Measurements from ENCODE around the gene SYNPO2.
A peak's percentile ranks its signal among the peaks of the same experiment; 100 is the strongest.
"Not testable (repeated sequence)": the region's sequence is repeated elsewhere in the genome, so short reads cannot be mapped to it uniquely, and the experiment has no call there.

Gene SYNPO2

DNA sequence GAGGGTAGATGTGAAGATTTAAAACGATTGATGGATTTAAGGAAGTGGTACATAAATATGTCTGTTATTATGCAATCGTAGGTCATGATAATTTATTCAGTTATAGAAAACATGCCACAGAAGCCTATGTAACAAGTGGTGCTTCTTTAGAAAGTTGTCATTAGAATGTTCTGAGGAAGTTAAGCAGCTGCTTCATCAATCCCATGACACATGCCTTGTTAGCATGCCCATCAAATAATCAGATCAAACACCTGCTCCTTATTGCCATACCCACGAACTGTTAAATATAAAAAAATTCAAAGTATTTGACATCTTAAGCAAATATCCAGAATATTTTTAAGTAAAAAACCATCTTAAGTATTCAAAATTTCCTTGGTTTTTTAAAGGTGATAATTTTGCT is 170.6 kb downstream of the SYNPO2 start:
- no peak for DNase-seq (ENCODE audit: low read depth in 2 of 2)

DNA sequence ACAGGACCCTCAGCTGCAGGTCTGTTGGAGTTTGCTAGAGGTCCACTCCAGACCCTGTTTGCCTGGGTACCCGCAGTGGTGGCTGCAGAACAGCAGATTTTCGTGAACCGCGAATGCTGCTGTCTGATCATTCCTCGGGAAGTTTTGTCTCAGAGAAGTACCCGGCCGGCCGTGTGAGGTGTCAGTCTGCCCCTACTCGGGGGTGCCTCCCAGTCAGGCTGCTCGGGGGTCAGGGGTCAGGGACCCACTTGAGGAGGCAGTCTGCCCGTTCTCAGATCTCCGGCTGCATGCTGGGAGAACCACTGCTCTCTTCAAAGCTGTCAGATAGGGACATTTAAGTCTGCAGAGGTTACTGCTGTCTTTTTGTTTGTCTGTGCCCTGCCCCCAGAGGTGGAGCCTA is 178.5 kb downstream of the SYNPO2 start:
- DNase-seq (ENCODE audit: low read depth in 2 of 2), result not testable (repeated sequence)

DNA sequence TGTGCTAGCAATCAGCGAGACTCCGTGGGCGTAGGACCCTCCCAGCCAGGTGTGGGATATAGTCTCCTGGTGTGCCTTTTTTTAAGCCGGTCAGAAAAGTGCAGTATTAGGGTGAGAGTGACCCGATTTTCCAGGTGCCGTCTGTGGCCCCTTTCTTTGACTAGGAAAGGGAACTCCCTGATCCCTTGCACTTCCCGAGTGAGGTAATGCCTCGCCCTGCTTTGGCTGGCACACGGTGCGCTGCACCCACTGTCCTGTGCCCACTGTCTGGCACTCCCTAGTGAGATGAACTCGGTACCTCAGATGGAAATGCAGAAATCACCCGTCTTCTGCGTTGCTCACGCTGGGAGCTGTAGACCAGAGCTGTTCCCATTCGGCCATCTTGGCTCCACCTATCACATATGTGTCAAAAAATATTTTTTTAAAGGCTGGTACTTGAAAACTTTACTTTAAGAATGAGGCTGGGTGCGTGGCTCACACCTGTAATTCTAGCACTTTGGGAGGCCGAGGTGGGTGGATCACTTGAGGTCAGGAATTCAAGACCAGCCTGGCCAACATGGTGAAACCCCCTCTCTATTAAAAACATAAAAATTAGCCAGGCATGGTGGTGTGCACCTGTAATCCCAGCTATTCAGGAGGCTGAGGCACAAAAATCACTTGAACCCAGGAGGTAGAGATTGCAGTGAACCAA is 179.2 kb downstream of the SYNPO2 start:
- not testable (repeated sequence) for DNase-seq (ENCODE audit: low read depth in 2 of 2)

- DNase-seq (ENCODE audit: low read depth in 2 of 2), result no peak
These were observed 179.9 kb downstream of the SYNPO2 start for GRCh38 chr4:119068529-119068962.

GRCh38 chr4:119070301-119070700 is 181.6 kb downstream of the SYNPO2 start:
- DNase-seq (ENCODE audit: low read depth in 2 of 2), result no peak

- no peak for DNase-seq (ENCODE audit: low read depth in 2 of 2)
These were observed 192.3 kb downstream of the SYNPO2 start for GRCh38 chr4:119080721-119081541.

DNA sequence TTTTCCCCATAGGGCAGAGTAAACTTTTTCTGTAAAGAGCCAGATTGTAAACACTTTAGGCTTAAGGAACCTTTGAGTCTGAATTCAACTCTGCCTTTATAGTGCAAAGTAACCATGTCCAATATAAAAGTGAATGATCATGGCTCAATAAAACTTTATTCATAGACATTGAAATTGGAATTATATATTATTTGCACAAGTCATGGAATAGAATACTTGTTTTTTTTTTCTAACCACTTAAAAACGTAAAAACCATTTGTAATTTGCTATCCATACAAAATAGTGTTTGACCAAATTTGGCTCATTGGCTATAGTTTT is 192.8 kb downstream of the SYNPO2 start:
- no peak for DNase-seq (ENCODE audit: low read depth in 2 of 2)

- no peak for DNase-seq (ENCODE audit: low read depth in 2 of 2)
These were observed 193.3 kb downstream of the SYNPO2 start for GRCh38 chr4:119081943-119082342.

GRCh38 chr4:119082661-119083060 is 194.0 kb downstream of the SYNPO2 start:
- no peak for DNase-seq (ENCODE audit: low read depth in 2 of 2)

GRCh38 chr4:119084513-119084912 is 195.9 kb downstream of the SYNPO2 start:
- no peak for DNase-seq (ENCODE audit: low read depth in 2 of 2)

DNA sequence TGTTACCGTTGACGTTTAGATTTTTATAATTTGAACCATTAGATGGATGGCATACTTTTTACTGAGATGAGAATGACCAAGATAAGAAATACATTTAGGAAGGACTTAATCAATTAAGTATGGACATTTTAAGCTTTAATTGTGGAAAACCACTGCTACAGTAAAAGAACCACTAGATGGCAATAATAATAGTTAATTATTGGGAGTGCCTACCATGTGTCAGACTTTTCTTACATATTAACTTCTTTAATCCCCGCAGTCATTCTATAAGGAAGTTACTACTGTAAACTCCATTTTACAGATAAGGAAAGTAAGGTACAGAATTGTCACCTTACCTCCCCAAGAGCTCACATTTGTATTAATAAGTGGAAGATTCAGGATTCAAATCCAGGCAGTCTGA is 198.5 kb downstream of the SYNPO2 start:
- no peak for DNase-seq (ENCODE audit: low read depth in 2 of 2)

- DNase-seq (ENCODE audit: low read depth in 2 of 2), result no peak
These were observed 199.0 kb downstream of the SYNPO2 start for GRCh38 chr4:119087656-119088055.

DNA sequence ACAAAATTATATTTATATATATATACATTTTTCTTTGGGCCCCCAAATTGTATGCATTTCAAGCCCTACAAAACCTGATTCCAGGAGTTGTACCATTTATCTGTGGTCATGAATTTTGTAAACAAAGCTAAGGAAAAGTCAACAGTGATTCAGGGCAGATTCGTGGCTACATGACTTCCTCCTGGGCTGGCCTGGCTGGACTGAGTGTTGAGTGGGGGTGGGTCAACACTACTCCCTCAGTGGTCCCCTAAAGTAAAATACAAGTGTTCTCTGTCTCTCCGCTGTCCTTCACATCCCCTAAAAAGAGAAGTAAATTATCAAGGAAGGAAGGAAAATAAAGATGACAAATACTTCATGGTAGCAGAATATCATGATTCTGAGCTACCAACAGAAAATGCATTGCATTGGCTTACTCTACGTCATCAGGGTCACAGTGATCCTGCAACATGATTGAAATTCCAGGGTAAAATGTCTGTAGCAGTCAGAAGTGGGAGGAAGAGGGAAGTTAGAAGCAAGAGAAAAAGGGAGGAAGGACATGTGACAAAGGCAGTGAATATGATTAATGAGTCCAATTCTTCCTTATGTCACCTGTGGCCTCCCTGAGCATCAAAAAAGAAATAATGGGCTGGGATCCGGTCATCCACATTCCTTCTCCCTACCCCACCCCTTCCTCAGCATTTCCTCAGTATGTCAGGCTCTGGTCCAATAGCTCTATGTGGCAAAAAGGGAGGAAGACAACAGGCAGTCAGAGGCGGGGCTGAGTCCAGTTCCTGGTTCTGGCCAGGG is 204.6 kb downstream of the SYNPO2 start:
- no peak for DNase-seq (ENCODE audit: low read depth in 2 of 2)

DNA sequence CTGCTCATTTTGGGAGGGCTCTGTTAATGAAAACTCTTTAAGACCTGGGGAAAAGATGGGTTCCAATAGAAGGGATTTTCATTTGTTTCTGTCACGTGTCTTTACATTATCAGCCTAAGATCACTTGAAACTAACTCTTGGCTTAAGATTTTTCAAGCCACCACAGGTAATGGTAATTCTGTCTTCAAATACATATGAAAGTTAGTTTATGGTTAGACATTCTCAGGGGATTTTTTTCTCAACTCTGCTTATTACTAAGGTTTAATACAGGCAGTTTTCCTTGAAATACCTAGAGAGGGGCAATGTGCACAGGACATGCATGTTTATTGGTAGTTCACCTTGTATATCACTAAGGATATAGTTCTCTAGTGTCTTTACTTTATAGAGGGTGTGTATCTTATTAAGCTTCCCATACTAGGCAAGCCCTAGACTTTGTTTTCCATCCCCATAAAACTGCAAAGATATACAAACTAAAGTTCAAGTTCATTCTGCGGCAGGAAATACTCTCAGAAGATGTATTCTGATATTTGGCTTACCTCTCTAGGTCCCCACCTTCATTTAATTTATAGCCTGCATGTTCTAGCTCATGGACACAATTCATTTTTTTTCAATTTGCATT is 208.7 kb downstream of the SYNPO2 start:
- no peak for DNase-seq (ENCODE audit: low read depth in 2 of 2)

DNA sequence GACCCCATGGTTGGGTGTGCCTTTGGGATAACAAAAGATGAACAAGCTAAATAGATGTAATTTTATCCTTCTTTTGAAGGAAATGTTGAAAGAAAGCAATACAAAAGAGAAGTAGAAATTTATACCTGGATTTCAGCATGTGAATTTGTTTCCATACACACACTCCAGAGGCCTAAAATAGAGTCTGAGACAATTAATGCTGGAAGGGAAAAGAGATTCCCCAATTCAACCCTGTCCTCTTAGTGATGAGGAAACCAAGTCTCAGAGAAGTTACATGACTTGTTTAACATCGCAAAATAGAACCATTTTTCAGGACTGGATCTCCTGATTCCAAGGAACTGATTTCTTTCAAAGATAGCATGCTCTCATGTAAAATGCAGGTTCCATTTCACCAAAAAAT is 209.7 kb downstream of the SYNPO2 start:
- DNase-seq (ENCODE audit: low read depth in 2 of 2), result no peak

DNA sequence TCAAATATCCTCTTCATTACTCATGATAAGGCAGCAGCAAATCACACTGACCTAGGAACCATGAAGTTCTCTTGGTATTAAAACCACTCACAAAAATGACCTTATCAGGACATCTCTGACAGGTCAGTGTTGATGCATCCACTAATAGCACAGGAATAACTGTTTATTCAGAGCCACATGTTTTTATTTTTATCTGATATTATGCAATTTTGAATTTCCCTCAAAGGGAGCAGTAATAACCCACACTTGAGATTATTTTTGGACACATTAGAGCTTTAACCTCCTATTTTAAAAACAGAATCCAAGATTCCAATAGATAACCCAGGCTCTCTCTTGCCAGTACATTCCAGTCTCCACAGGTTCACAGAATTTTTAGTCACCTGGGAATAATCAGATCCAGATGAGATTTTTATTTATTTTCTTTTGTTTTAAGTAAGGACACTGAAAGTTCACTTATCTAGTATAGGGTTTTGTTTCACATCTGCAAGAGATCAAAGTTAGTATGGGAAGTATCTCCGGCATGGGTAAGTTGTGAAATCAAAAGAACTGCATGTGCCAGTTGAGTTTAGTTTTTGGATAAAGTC is 210.7 kb downstream of the SYNPO2 start:
- peak; percentile 46 to 53 for DNase-seq (ENCODE audit: low read depth in 2 of 2)

GRCh38 chr4:119100655-119101054 is 212.0 kb downstream of the SYNPO2 start:
- DNase-seq (ENCODE audit: low read depth in 2 of 2), result no peak

DNA sequence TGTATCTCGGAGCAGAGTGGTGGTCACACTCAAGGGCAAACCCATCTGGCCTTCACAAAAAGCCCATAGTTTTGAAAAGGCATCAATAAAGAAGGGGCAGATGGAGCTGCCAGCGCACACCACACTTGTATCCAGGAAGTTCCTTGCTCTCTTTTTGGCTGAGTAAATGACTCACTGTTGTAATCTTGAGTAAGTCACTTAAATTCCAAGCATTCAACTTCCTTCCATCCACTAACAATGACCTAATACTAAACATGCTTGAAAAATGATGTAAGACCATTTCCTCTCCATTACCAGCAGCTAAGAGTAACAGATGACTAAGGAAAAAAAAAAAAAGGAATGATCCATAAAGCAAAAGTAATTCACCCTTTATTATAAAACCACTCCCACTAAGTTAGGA is 214.6 kb downstream of the SYNPO2 start:
- DNase-seq (ENCODE audit: low read depth in 2 of 2), result peak; percentile 95 to 97

DNA sequence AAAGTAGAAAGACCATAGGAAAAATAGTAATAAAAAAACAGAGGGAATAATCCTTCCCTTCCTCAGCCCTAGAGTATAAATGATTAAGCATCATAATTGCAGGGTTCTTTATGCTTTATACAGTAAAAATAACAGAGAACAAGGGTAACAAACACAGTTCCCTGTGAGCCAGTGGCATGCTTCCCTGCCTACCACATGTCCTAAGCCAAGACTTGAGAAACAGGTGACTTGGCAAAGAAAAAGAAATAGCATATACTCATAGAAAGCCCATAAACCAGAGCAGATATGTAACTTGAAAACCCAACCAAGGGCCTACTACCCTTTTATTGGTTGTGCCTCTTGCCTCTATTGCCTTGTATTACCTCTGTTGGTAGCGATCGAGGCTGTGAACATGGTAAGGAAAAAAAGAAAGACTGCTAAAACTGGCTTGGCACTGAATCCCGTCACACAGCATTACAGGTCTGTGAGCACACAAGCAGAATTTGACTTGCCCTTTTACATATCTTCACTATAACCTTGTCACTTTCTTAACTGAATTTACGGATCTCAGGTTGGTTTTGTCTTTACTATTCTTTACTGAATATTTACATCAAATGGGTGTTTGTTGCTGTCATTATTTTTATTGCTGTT is 216.1 kb downstream of the SYNPO2 start:
- no peak for DNase-seq (ENCODE audit: low read depth in 2 of 2)

DNA sequence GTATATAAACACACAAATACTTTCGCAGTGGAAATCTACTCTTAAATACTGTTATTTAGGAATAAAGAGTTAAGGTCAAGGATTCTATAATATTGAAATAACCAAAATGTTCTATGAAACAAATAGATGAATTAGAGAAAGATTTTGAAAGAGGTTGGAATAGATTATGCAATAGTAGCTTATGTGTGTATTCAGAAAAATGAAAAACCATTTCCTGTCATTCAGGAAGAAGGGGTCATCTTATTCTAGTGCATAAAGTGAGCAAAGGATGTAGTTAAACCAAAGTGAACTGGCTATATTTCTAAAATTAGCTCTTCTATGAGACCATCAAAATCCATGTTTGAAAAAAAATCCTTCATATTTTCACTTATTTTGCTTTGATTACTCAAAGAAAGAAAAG is 217.0 kb downstream of the SYNPO2 start:
- DNase-seq (ENCODE audit: low read depth in 2 of 2), result no peak
